GM18951 (cell line): ENCODE results near the gene GTF3C1.
A peak's percentile ranks its signal among the peaks of the same experiment; 100 is the strongest.

Experiments
- POLR2A ChIP-seq: IDR thresholded peaks from 4 replicates; pipeline ENCODE4 v1.6.1; 2011; ENCODE audit warnings: mild to moderate bottlenecking; ENCODE audit not compliant: insufficient read length, insufficient read depth; ENCODE audit errors: extremely low read depth
- in situ Hi-C: fragments of 300-500 bp; cut with MboI; formaldehyde crosslinking; loops from one replicate; pipeline ENCODE4 v1.12.0; 2022; ENCODE audit warnings: low sequenced_read_pairs, mixed read lengths, inconsistent platforms; ENCODE audit not compliant: unreplicated experiment

The GTF3C1 gene

DNA sequence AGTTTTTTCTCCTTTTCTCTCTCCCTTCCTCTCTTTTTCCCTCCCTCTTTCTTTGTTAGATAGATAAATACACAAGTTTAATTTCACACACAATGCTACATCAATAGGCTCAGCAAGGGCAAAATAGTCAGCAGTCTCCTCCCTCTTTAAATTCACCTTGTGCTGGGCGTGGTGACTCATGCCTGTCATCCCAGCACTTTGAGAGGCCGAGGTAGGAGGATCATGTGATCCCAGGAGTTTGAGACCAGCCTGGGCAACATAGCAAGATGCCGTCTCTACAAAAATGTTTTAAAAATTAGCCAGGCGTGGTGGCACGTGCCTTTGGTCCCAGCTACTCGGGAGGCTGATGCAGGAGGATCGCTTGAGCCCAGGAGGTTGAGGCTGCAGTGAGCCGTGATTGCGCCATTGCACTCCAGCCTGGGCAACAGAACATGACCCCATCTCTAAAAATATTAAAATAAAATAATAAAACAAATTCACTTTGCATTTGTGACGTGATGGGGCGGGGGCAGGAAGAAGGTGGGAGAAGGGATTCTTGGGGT is 120.3 kb downstream of the GTF3C1 start:
- in situ Hi-C loops, result no loop called here
- TF ChIP-seq POLR2A, result no peak

DNA sequence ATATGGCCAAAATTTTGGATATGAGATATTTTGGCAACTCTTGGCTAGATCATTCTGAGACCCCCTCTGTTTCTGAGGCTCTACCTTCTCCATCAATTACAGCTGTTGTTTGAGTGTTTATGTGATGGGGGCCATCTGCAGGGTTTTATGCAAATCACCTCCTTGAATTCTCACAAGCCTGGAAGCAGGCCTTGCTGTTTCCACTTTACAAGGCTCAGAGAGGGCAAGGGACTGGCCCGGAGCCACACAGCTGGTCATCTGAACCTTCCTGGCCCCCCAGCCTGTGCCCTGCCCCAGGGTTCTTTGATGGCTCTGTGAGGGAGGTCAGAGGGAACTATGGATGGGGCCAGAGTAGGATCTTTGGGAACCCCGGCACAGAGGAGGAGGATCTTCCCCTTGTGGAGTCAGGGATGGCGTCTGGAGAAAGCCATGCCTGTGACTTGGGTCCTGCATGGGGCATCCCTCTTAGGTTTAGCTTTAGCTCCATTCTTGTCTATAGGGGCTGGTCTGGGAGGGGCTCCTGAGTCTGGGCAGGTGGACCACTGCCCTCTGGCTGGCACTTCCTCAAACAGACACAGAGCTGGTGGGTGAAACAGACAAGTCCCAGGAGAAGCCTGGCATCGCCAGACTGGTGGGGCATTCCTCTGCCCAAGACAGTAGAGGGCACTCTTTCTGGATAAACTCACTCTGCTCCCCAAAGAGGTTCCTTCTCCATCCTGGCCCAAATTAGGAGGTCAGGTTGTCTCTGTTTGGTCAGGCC is 121.5 kb downstream of the GTF3C1 start:
- in situ Hi-C loops, result no loop called here
- TF ChIP-seq POLR2A, result peak; percentile 15

DNA sequence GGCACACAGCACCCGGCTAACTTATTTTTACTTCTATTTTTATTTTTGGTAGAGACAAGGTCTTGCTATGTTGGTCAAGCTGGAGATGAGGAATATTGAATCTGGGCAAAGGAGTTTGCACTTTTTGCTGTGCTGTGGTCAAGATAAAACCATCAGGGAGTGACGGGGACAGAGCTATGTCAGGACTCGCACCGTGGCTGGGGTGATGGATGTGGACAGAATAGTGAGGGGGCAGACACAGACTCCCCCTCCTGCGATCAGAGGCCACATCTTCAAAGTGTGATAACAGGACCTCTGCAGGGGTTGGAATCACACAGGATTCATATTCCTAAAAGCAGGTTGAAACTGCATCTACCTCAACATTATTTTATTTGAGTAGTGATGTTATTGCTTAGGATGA is 122.2 kb downstream of the GTF3C1 start:
- in situ Hi-C loops, result no loop called here
- TF ChIP-seq POLR2A, result no peak

DNA sequence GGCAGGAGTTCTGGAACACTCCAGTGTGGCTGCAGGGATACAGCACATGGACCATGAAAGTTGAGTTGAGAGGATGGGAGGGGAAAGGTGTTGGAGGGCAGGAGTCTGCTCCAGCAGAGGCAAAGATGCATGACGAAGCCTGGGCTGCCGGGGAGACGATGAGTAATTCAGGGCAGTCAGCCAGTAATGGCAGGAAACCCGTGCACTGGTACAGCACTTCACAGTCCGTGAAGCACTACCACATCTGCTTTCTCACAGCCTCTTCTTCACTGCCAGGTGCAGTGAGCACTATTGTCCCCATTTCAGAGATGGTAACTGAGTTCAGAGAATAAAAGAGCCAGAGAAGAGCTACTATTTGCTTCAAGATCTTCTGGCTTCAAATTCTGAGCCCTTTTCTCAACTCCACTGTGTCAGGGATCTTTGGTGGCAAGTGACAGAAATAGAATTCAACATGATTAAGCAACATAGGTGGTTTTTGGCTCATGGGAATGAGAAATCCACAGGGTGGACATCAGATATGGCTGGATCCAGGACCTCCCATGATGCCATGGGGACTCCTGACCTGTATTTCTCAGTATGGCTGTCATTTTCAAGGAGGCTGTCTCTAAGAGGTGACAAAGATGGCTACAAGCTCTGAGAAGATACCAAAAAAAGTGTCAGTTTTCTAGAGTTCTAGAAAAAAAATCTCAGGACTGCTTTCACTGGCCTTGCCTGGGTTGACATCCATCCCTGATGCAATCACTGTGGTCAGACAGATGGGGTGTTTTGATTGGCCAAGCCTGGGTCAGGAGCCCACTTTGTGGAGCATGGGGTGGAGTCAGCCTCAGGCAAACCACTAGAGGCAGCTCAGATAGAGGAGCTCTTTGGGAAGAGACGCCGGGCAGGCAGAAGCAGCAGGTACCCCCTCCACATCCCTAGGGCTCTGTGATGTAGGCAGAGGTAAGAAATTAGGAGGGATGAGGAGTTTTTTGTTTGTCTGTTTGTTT is 123.0 kb downstream of the GTF3C1 start:
- in situ Hi-C loops, result no loop called here
- TF ChIP-seq POLR2A, result peak; percentile 70

DNA sequence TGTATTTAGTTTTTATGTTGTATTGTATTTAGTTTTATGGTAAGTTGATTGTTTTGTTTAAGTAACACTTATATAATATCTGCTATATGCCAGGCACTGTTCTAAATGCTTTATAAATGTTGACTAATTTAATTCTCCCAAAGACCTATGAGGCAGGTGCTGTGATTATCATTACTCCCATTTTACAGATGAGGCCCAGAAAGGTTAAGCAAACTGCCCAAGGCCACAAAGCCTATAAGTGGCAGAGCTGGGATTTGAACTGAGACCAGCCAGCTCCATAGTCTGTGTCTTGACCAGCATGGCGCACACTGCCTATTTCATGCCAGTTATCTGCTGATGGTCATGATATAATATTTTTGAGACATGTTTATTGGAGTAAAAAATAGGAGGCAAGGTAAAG is 123.8 kb downstream of the GTF3C1 start:
- no peak for TF ChIP-seq POLR2A
- in situ Hi-C loops, result no loop called here

DNA sequence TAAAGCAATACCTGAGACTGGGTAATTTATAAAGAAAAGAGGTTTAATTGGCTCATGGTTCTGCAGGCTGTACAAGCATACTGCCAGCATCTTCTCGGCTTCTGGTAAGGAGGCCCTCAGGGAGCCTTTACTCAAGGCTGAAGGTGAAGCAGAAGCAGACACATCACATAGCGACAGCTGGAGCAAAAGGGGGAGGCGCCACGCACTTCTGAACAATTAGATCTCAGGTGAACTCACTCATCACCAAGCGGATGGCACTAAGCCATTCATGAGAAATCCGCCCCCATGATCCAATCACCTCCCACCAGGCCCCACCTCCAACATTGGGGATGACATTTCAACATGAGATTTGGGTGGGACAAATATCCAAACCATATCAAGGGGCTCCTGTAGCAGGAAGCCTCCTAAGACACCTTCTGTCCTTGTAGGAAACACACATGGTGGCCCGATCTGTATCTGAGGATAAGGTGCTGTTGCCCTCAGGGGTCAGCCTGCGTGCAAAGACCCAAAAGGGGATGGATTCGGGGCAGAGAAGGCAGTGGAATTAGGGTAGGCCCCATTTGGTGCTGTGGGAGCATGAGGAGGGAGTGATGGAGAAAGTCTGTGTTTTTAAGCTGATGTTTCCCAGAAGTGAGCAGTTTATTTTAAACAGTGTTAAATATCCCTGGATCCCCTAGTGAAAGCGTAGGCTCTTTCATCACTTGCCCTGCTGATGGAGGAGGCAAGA is 124.8 kb downstream of the GTF3C1 start:
- in situ Hi-C loops, result no loop called here
- no peak for TF ChIP-seq POLR2A

DNA sequence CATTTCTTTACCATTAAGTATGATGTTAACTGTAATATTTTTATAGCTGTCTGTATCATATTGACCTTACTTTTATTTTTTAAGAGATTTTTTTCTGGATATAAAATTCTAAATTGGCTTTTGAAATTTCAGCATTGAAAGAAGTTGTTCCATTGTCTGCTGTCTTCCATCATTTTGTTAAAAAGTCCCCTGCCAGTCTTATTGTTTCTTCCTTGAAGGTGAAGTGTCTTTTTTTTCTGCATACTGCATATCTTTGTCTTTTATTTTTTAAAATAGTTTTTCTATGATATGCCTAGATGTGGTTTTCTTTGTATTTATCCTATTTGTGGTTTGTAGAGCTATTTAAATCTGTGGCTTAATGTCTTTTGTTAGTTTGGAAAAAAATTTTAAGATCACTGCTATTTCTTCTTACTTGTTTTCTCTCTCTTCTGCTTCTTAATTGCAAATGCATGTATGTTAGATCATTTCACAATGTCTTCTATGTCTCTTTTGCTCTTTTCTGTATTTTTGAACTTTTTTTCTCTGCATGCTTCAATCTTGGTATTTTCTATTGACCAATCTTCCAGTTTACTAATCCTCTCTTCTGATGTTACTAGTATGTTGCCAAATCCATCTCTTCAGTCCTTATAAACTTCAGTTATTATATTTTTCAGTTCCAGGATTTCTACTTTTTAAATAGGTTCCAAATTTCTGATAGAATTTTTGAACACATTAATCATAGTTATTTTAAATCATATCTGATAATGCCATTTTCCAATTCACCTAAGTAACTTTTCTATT is 127.6 kb downstream of the GTF3C1 start:
- in situ Hi-C loops, result no loop called here
- no peak for TF ChIP-seq POLR2A

DNA sequence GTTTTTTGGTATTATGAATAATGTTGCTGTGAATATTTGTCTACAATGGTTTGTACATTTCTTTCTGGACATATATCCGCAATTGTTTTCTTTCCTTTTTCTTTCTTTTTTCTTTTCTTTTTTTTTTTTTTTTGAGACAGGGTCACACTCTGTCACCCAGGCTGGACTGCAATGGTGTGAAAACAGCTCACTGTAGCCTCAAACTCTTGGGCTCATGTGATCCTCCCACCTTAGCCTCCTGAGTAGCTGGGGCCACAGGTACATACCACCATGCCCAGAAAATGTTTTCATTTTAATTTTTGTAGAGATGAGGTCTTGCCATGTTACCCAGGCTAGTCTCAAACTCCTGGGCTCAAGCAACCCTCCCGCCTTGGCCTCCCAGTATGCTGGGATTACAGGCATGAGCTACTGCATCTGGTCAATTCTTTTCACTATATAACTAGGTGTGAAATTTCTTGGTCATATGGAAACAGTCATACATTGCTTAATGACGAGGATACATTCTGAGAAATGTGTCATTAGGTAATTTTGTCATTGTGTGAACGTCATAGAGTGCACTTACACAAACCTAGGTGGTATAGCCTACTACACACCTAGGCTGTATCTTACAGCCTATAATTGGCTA is 132.6 kb downstream of the GTF3C1 start:
- in situ Hi-C loops, result no loop called here
- no peak for TF ChIP-seq POLR2A

DNA sequence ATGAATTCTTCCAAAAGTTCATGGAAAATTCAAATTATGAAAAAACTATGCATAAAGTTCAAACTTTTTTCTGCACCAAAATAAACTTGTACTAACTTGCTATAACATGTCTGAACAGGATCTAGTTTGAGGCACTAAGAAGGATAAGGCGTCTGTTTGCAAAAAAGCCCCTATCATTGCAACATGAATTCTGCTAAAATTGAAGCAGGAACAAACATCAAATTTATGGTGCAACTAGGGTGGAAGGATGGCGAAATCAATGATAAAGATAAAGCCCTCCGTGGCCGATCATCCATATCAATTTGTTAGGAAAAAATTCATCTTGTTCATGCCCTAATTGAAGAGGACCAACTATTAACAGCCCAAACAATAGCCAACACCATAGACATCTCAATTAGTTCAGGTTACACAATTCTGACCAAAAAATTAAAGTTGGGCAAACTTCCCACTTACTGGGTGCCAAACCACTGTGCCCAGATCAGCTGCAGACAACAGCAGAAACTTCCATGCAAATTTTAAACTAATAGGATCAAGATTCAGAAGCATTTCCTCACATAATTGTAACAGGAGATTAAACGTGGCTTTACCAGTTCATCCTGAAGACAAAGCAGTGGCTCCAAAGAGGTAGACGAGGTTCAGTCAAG is 134.8 kb downstream of the GTF3C1 start:
- TF ChIP-seq POLR2A, result no peak
- in situ Hi-C loops, result no loop called here

DNA sequence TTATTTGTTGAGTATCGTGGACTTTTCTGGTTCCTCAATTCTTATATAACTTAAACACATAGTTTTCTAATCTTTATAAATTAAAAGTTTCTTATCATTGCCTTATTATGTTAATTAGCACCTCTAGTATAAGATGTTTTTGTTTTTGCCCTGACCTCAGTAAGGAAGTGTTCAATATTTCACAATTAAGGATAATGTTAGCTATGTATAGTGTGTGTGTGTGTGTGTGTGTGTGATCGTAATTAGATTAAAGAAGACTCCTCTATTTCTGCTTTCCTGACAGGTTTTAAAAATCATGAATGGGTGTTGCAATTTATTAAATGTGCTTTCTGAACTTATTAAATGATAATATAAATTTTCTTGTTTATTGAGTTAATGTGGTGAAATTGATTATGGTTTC is 135.8 kb downstream of the GTF3C1 start:
- TF ChIP-seq POLR2A, result no peak
- in situ Hi-C loops, result no loop called here

DNA sequence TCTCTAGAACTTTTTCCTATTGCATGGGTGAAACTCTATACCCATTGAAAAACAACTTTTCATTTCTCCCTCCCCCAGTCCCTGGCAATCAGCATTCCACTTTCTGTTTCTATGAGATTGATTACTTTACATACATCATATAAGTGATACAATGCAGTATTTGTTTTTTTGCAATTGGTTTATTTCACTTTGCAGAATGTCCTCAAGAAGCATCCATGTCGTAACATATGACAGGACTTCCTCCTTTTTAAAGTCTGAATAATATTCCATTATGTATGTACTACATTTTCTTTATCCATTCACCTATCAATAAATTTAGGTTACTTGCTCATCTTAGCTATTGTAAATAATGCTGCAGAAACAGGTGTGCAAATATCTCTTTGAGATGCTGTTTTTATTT is 139.0 kb downstream of the GTF3C1 start:
- no peak for TF ChIP-seq POLR2A
- in situ Hi-C loops, result no loop called here
